Muscle of arm (tissue), 12 donors: Measurements from ENCODE around the gene KIF26B. TPM values are rescaled to one million over a fixed set of nuclear protein-coding genes. Genes with fewer than 3 reads are reported as not detected.
"Not testable (repeated sequence)": the region's sequence is repeated elsewhere in the genome, so short reads cannot be mapped to it uniquely, and the experiment has no call there.

Source experiments
- DNase-seq: peaks from one replicate; pipeline ENCODE4 v3.0.0-alpha.2; 2013
- polyA plus RNA-seq, 12 donors: library from polyadenylated mRNA; unstranded; fragments of 120-200 nt; gene quantifications; one replicate each; pipeline ENCODE4 v1.2.1, GENCODE V29; 2013; ENCODE audit not compliant: insufficient read length in 12 of 12

Gene KIF26B
- polyA plus RNA-seq, 12 donors, result 0.94 to 7.8 (median 1.1) TPM; not detected in 1

DNA sequence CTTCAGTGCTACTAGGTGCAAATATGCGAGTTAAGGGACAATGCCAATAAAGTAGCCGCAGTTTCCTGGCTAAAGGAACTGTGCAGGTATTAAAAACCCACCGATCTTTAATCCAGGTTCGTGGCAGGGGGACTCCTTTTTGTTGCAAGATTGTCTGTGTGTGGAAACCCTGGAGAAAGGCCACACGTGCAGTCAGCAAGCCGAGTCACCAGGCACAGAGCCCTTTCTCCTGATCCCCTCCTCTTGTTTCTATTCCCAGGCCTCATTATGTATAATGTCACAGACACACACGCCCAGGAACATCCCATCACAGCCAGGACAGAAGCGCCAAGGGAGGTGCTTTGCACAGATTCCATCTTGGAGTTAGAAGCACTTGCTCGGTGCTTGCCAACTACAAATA, 528.9 kb downstream of the KIF26B start:
- DNase-seq, result peak; percentile 68

GRCh38 chr1:245684166-245684565, 529.4 kb downstream of the KIF26B start:
- DNase-seq, result peak; percentile 46

GRCh38 chr1:245684571-245684970, 529.8 kb downstream of the KIF26B start:
- DNase-seq, result peak; percentile 48

- no peak for DNase-seq
Observed at GRCh38 chr1:245685111-245685810, 530.5 kb downstream of the KIF26B start.

DNA sequence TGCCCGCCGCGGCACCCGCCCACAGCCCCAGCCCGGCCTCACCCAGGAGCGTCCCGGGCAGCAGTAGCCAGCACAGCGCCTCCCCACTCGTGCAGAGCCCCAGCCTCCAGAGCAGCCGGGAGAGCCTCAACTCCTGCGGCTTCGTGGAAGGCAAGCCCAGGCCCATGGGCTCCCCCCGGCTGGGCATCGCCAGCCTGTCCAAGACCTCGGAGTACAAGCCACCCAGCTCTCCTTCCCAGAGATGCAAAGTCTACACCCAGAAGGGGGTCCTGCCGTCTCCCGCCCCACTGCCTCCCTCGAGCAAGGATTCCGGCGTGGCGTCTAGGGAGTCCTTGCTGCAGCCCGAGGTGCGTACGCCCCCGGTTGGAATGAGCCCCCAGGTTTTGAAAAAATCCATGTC, 531.2 kb downstream of the KIF26B start:
- no peak for DNase-seq

GRCh38 chr1:245686446-245687030, 531.8 kb downstream of the KIF26B start:
- no peak for DNase-seq

GRCh38 chr1:245687152-245687635, 532.4 kb downstream of the KIF26B start:
- DNase-seq, result no peak

DNA sequence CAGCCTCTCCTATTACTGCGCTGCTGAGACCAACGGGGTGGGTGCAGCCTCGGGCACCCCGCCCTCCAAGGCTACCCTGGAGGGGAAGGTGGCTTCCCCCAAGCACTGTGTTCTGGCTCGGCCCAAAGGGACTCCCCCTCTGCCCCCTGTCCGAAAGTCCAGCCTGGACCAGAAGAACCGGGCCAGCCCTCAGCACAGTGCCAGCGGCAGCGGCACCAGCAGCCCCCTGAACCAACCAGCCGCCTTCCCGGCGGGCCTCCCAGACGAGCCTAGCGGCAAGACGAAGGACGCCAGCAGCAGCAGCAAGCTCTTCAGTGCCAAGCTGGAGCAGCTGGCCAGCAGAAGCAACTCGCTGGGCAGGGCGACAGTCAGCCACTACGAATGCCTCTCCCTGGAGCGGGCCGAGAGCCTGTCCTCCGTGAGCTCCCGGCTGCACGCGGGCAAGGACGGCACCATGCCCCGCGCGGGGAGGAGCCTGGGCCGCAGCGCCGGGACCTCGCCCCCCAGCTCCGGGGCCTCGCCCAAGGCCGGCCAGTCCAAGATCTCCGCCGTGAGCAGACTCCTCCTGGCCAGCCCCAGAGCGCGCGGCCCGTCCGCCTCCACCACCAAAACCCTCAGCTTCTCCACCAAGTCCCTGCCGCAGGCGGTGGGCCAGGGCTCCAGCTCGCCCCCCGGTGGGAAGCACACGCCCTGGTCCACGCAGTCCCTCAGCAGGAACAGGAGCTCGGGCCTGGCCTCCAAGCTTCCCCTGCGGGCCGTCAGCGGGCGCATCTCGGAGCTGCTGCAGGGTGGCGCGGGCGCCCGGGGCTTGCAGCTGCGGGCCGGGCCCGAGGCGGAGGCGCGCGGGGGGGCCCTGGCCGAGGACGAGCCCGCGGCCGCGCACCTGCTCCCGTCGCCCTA, 533.1 kb downstream of the KIF26B start:
- DNase-seq, result no peak

DNA sequence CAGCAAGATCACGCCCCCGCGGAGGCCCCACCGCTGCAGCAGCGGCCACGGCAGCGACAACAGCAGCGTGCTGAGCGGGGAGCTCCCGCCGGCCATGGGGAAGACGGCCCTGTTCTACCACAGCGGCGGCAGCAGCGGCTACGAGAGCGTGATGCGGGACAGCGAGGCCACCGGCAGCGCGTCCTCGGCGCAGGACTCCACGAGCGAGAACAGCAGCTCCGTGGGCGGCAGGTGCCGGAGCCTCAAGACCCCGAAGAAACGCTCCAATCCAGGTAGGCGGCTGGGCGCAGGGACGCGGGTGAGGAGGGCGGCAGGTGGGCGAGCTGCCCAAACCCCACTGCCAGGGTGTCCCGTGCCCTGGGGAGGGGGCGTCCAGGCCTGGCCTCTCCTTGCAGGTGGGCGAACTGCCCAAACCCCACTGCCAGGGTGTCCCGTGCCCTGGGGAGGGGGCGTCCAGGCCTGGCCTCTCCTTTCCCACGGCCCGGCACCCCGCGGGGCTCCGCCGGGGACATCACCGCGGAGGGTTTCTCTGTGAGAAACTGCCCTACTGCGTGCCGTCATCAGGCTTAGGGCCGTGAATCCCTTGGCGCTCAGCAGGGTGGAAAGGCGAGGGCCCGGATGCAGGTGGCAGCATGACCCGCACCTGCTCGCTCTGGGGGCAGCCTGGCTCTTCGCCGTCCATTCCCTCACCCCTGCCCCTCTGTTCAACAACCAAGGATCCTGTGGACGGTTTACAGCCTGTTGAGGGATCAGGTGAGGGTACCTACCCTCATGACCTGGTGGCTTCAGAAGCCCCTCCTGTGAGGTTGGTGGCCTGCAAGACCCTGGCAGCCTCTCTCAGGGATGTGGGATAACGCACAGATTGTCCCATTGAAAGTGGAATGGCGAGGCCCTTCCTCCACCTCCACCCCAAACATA, 534.0 kb downstream of the KIF26B start:
- DNase-seq, result no peak

DNA sequence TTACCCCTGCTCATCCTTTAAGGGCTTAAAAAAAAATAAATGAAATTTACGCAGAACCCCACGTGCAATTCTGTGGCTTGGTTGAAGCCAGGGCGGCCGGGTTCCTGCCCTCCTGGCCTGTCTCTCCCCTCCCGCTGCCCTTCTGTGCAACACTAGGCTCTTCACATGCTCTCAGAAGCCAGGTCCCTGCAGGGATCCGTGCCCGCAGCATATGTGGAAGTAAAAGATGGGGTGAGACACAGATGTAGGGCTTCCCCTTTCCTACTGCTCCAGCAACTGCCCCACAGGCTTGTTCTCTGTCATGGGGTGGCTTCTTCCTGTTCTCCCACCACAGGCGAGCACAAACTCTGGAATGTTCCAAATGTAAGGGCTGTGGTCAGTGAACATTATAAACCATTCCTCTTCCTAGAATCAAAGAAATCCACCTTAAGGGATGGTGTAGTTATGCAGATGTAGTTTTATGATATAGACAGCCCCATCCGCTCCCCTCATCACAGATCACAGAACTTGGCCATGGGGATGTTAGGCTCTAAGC, 535.4 kb downstream of the KIF26B start:
- DNase-seq, result no peak

DNA sequence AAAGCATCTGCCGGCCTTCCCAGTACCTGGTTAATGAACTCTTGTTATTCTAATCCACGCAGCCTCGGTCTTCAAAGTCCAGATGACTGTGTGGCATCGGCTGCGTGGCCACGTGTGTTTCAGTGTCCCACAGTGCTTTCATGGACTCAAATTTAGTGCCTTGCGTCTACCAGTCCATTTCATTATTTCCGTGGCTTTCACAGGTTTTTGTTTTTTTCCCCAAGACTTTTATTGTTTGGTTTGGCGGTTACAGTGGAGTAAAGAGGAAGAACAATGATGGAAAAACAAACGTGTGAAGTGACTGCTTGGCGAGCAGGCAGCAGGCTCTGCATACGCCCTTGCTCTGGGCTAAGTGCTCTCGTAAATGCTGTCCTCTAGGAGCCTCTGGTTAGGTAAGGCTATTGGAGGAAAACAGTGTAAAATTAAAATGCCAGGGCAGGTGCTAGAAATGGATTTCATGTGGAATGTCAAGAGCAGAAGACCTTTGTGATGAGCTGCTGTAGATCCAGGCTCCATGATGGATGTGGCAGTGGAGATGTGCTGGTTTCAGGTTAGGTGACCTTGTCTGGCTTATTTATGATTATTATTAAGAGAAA, 536.3 kb downstream of the KIF26B start:
- no peak for DNase-seq

DNA sequence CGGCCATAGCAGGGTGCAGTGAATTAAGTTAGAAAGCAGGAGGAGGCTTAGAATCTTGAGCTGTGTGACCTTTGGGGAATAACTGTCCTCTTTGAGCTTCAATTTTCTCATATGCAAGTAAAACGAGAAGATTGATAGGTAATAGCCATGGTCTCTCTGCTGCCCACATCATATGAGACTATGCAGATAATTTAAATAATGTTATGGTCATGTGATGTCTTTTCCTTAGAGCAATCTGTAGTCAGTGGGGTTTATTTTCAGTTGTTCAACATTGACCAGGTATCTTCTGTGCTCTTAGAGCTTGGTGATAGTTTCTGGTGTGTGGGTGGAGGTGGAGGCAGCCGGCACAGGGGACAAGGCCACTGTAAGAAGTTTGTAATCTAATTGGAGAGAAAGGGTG, 537.1 kb downstream of the KIF26B start:
- DNase-seq, result no peak

DNA sequence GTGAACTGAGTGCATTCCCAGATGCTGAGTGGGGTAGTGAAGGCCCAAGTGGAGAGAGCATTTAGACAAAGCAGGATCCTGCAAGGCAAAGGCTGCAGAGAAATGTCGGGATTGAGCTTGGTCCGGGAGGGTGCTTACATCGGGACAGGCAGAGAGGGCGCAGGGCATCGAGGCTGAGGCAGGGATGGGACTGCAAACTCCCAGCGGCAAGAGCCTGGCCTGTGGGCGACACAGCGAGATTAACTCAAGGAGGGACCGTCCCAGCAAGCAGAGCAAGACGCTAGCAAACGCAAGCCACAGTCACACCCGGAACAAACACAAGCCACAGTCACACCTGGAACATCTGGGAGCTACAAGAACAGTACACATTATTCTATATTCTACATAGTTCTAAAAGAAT, 537.5 kb downstream of the KIF26B start:
- DNase-seq, result no peak

DNA sequence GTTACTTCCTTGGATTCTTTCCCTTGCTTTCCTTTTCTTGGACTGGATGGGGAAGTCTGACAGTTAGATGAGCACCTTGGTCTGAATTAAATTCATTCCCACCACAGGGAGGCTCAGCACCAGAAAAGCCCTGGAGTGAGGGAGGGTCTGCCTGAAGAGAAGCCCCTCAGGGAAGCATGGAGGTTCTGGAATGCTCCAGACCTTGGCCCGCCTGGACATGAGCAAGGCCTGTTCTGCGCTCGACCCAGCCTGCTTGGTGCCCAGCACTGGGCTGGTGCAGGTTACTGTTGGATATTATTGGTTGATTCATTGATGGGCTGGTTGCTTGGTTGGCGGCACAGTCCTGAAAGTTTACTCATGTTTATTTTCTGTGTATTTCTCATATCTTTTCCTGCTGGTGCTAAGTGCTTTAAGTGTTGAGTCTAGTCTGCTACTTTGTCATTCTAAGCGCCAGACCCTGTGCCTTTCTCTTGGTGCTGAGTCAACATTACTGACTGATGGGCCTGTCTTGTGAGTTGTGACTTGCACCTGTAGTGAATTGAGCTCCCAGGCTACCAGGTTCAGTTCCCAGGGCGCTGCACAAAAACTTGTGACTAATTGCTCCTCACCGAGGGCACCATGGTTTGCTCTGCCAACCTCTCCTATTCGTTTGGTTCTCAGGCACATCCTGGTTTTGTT, 538.5 kb downstream of the KIF26B start:
- no peak for DNase-seq

DNA sequence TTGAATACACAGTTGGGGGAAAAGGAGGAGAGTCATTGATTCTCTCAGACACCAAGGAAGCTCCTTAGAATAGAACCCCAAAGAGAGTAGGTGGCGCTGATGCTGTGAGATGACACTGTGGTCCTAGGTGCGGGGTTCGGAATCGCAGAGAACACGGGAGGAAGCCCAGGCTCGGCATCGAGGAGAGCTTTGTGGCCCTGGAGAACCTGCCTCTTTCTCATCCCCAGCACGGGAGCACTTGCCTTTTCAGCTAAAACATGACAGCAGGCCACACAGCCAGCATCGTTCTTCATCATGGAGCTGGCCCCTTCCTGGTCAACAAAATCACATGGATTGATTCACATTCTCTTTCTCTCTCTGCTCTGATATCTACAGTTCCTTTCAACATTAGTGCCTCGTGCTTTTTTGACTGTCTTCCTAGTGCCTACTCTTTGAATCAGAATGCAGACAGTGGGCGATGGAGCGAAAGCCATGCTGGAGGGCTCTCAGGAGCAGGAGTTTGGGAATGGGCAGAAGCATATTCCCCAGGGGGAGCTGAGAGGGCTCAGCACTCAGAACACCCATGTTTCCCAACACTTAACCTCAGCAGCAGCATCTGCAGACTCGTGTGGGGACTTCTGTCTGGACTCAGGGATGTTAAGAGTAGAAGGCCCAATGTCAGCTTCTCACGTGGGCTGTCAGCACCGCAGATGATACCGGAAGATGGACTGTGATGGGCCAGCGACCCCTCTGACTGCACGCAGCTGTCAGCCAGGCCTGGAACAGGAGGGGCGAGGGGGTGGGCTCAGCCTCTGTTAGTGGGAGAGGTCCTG, 539.4 kb downstream of the KIF26B start:
- DNase-seq, result no peak

DNA sequence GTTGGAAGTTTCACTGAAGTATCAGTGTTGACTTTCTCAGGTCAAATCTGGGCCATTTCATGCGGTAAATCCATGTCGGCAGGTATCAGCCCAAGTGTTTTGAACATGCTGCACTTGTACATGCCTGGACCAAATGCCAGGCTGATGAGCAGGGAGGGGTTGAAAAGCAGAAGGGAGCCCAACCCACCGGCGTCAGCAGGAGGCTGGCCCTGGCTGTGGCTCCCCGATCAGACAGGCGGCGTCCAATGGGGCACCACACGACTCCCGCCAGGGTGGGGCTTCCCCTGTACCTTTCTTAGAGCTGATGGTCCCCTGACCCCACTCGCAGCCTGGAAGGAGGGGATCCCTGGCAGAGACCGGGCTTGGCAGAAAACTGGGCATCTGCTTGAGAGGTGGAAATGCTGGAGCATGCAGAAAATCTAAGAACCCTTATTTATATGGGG, 540.0 kb downstream of the KIF26B start:
- DNase-seq, result no peak

- DNase-seq, result no peak
Observed at GRCh38 chr1:245695211-245695610, 540.4 kb downstream of the KIF26B start.

- not testable (repeated sequence) for DNase-seq
Observed at GRCh38 chr1:245695701-245696100, 540.9 kb downstream of the KIF26B start.

DNA sequence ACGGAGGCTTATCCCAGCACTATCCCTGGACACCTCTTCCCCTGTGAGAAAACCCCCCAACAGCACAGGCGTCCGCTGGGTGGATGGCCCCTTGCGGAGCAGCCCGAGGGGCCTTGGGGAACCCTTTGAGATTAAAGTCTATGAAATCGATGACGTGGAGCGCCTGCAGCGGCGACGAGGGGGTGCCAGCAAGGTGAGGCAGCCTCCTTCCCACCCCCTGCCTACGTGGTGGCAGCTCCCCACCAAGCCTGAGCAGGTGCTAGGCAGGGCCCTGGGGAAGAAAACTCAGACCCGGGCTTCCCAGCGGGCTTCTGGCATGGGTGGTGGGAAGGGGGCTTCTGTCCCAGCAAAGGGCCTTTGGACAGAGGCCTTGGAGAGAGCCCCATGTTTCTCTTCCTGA, 543.3 kb downstream of the KIF26B start:
- no peak for DNase-seq
